Thyroid gland (tissue), 4 donors: ENCODE measurements around the gene PLIN3.

Source experiments
- CTCF ChIP-seq, 6 experiments: fragments of 200-600 bp in 3 of 6; fragments of 450-650 bp in 3 of 6; sonication (generic) in 3 of 6; IDR thresholded peaks; one replicate each; pipeline ENCODE4 v1.5.1; 2016 to 2019; ENCODE audit warnings: antibody characterized with exemption in 6 of 6, mild to moderate bottlenecking in 2 of 6, inconsistent platforms in 1 of 6, moderate library complexity in 1 of 6
- POLR2A ChIP-seq, 2 donors: fragments of 450-650 bp; IDR thresholded peaks; one replicate each; pipeline ENCODE4 v1.6.1; 2017; ENCODE audit warnings: antibody characterized with exemption in 2 of 2, mild to moderate bottlenecking in 2 of 2, moderate library complexity in 1 of 2

DNA sequence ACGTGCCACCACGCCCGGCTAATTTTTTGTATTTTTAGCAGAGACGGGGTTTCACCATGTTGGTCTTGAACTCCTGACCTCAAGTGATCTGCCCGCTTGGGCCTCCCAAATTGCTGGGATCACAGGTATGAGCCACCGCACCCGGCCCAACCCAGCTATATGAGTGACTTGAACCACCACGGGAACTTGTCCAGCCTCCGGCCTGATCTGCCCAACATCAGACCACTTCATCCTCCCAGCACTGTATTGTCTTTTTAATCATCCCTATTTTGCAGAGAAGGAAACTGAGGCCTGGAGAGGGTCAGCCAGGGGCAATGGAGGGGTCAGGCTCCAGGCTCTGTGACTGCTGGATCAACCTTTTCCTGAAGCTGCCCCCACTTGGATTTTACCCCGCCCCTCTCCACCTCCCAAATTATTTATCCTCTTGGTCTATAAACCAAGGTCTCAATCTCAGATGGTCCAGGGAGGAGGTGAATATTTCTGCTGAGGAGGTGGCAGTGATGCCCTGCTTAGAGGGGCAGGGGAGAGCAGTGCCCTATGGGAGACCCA, 893 bp upstream of the PLIN3 start:
- TF ChIP-seq CTCF (IDR thresholded peaks at IDR 0.05) (no peak), POLR2A (IDR thresholded peaks at IDR 0.05) (no peak)
